GM18873 (cell line): ENCODE measurements around the gene GPX4.
"Not testable (repeated sequence)": the region's sequence is repeated elsewhere in the genome, so short reads cannot be mapped to it uniquely, and the experiment has no call there.

Source experiments
- ATAC-seq: cut with Tn5 transposase; IDR thresholded peaks from one replicate; pipeline ENCODE4 v1.9.1; 2021; ENCODE audit warnings: mild to moderate bottlenecking, moderate library complexity, moderate number of reproducible peaks; ENCODE audit not compliant: unreplicated experiment, low FRiP score

Gene GPX4

DNA sequence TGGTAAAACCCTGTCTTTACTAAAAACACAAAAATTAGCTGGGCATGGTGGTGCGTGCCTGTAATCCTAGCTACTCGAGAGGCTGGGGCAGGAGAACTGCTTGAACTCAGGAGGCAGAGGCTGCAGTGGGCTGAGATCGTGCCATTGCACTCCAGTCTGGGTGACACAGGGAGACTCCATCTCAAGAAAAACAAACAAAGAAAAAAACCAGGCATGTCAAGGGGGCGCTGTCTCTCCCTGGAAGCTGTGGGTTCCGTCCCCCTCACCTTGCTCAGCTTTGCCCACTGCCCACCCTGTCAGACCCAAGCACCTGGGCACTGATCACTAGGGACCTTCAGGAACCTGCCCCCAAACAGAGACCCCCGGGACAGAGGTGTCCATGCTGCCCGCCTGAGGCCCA, 25.3 kb downstream of the GPX4 start:
- ATAC-seq: not testable (repeated sequence)

DNA sequence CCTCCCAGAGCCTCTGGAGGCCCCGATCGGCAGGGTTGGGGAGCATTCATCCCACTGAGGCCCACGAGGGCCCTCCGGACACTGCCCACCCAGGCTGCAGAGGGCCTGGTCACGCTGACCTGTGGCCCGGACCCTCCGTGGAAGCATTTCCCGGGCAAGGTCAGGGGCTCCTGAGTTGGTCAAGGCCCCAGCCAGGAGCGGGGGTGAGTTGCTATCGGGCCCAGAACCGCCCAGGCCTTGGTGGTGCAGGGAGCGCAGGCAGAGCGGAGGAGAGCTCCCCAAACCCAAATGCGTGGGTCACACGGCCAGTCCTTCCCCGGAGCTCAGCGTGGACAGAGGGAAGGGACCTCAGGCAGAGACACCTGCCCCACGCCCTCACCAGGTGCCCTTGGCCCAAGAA, 25.7 kb downstream of the GPX4 start:
- no peak for ATAC-seq

DNA sequence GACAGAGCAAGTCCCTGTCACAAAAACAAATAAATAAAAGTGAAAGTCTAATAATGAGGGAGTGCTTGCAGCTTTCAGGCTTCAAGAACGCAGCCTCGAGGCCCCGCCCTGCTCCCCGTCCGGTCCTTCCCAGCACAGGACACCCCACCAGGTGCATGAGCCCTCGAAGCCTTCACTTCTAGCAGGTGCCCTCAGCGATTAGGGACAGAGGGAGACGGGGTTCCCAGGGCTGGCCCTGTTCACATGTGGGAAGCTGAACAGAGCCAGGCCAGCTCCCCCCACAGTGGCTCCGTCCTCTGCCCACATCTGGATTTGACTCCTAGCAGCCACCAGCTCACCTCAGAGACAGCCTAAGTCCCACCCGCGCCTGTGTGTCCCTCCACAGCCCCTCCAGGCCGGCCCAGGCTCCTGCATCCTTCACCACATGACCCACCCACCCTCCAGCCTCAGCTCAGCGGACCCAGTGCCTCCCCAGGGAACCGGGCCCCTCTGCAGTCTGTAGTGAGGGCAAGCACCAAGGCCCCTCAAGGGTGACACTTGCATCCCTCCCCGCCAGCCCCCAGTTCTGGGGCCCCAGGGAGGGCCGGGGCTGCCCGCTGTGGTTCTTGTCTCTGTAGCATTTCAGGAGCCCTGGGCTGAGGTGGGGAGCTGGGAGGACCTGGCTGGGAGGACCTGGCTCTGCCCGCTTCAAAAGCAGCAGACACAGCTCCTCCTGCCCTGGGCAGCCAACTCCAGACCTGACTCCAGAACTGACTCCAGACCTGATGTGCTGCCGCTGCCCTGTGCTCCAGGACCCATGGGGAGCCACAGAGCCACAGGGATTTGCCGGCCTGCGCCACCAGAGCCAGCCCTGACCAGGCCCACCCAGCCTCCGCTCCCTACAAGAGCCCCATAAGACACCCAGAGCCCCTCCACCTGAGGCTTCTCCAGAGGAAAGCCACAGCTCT, 27.2 kb downstream of the GPX4 start:
- no peak for ATAC-seq

DNA sequence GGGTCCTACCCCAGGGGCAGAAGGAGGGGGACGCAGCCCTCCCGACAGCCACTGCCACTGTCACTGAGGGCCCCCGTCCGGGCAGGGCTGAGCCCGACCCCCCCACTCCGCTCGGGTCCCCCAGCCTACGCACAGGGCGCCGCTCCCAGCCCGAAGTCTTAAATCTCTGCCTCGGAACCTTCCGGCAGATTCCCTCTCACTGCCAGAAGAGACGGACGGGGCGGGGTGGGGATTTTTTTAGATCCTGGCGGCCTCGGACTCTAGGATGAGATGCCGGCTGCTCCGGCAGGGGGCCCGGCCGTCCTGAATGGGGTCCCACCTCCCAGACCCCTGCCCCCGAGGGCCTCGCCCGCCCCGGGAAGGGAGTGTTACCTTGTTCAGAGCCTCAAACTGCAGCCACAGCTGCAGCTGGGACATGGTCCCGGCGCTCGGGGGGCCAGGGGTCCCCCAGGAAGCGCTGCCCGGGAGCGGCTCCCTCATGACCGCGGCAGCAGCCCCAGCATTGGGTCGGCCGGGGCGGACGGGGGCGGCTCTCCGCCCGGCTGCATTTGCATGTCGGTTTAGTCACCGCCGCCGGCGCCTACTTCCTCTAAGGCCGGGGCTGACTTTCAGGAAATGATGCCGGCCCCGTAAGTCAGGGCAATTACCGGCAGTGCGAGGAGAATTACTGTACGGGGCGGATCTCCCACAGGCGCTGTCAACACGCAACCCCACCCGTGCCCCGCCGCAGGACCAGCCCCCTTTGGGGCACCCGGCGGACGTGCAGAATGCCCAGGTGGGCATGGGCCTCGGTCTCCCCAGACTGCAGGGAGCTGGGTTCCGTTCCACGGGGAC, 28.1 kb downstream of the GPX4 start:
- peak; percentile 36 for ATAC-seq

DNA sequence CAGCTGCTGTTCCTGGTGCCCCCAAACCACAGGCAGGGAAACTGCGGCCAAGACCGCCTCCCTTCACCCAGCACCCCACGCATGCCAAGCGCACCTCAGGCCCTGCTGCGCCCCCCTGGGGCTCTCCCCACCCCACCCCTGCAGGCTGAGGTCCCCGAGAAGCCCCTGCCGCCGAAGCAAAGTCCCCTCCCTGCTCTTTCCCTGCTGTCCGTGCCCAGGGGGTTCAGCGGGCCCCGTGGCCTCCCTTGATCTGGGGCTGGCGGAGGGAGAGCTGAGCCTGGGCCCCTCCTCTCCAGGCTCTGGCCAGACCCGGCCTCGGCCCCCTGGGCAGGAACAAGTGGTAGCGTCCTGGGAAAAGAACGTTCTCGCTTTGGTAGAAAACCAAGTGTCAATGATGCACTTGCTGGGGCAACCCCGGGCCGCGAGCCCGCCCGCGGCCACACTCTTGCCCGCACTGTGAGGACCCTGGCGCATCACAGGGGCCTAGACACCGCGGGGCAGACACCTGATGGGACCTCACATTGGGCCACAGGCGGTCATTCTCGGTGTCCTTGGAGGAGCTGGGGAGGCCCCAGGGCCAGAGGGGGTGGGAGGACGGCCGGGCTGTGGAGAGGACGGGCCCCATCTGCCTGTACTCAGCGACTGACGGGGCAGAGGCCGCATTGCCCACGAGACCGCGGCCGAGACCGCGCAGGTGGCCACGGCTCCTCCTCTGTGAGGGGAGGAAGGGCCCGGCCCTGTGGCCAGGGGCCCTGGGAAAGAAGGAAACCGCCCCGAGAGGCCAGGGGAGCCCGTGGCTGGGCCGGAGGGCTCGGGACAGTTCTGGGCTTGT, 29.0 kb downstream of the GPX4 start:
- ATAC-seq: peak; percentile 10

DNA sequence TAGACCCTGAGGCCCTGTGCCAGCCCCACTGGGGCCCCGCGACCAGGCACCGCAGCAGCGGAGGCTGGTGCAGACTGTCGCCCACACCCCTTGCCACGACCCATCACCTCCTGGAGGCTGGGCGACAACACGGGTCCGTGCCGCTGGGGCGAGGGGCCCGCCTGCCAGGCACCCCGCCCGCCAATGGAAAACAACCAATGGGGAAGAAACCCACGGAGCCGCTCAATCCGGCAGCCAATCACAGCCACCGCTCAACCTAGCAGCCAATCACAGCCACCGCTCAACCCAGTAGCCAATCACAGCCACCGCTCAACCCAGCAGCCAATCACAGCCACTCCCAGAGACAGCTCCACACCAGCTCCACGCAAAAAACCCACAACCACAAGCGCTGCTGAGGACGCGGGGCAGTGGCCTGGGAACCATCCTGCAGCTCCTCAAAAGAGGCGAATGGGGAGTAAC, 29.7 kb downstream of the GPX4 start:
- ATAC-seq: peak; percentile 71

DNA sequence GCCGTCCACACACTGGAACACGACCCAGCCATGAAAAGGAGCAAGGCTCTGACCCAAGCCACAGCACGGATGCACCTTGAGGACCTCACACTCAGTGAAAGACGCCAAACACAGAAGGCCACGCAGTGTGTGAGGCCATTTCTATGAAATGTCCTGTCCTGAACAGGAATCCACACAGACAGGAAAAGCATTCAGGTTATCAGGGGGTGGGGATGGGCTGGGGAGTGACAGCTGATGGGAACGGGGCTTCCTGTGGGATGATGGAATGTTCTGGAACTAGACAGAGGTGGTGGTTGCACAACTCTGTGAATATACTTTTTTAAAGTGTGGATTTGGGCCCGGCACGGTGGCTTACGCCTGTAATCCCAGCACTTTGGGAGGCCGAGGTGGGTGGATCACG, 30.6 kb downstream of the GPX4 start:
- no peak for ATAC-seq

DNA sequence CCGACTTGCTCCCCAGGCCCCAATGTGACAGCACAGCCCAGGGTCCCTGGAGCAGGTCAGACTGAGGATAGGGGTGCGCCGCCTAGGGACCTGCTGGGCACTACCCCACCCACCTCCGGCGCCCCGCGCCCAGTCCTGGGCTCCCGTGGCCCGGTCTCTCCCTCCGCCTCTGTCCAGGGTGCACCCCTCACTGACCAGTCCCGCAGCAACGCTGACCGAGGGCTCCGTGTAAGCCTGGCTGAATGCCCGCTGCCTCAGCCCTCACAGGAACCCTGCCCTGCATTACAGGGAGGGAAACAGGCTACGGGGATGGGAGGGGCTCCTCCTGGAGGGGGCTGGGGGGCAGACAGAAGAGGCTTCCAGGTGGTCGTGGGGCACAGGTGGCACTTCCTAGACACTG, 31.7 kb downstream of the GPX4 start:
- ATAC-seq: no peak

DNA sequence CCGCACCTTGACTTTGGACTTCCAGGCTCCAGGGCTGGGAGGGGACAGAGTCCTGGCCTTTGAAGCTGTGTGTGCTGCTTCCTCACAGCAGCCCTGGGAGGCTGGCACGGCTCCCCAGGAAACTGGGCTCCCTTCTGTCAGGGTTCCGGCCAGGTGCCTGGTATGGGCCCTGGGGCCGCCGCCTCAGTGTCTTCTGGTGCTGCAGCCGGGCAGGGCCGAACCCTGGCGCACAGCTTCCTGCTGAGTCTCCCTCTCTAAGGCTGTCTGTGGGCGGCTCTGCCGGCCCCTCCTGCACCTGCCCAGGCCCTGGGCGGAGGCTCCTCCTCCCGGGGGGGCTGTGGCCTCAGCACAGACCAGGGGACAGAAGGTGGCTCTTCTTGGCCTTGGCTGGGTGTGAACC, 32.4 kb downstream of the GPX4 start:
- no peak for ATAC-seq

DNA sequence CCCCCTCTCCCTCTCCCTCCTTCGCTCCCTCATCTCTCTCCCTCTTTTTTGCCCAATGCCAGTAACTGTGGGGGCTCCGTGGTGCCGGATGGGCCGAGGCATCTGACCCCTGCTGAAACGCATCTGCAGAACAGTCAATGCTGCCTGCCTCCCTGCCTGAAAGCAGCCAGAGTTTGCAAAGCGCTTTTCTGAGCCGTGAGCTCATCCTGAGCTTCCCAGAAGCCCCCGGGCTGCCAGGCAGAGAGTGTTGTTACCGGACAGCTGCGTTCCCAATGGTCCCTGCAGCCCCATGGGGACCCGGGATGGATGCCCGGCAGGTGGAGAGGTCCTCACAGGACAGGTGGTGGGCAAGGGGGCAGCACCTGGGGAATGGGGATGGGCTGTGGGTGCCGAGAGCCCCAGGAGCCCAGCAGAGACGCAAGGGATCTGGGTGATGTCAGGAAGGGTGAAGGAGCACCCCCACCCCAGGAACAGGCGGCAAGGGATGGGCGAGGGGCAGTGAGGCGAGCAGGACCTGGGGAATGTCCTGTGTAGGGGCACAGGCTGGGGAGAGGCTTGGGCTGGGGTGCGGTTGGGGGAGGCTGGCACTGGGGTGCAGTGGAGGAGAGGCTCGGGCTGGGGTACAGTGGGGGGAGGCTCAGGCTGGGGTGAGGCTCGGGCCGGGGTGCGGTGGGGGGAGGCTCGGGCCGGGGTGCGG, 33.0 kb downstream of the GPX4 start:
- no peak for ATAC-seq

DNA sequence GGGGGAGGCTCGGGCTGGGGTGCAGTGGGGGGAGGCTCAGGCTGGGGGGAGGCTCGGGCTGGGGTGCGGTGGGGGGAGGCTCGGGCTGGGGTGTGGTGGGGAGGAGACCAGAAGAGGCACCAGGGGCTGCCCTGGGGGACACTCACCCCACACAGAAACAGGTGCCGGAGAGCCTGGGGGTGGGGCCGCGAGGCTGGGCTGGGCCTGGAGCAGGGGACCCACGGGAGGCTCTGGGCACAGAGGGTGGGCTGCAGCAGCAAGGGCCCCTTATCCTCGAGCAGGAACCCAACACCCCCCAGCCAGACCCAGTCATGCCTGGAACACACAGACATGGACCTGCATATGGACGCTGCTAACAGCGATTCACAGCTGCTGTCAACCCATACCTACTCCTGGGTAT, 34.3 kb downstream of the GPX4 start:
- ATAC-seq: no peak

DNA sequence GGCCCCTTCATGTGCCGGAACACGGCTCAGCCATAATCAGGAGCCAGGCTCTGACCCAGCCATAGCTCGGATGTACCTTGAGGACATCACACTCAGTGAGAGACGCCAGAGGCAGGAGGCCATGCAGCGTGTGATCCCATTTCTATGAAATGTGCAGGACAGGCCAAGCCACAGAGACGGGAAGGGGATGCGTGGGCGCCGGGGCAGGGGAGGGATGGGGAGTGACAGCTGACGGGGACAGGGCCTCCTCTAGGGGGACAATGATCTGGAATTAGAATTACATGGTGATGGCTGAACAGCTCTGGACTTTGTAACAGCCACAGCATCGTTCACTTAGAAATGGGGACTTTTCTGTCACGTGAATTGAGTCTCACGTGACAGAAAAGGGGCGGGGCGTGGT, 35.3 kb downstream of the GPX4 start:
- no peak for ATAC-seq

DNA sequence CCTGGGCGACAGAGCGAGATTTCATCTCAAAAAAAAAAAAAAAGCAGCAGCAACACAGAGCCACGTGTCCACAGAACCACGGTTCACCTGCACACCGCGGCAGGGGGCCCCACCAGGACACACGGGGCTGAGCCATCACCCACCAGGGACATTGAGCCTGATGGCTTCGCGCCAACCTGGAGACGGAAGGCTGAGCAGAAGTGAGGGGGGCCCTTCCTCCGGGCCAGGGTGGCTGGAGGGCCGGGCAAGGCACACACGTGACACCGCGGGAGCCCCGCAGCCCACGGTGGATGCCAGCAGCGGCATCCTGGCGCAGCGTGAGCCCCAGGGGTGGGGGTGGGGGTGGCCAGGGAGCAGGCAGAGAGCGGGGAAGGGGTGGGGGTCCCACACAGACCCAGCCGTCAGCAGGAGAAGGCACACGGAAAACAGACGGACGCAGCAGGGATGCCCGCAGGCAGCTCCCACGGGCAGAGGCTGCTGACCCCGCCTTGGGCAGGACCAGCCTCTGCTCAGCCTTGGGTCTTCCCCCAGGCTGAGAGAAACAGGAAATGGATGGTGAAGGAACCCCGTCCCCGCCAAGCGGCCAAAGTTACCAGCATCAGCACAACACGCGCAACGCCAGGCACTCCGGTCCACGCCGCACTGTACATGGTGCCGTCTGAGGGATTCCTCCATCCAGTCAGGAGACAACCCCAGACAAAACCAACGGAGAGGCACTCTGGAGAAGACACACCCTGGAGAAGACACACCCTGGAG, 36.7 kb downstream of the GPX4 start:
- ATAC-seq: no peak

DNA sequence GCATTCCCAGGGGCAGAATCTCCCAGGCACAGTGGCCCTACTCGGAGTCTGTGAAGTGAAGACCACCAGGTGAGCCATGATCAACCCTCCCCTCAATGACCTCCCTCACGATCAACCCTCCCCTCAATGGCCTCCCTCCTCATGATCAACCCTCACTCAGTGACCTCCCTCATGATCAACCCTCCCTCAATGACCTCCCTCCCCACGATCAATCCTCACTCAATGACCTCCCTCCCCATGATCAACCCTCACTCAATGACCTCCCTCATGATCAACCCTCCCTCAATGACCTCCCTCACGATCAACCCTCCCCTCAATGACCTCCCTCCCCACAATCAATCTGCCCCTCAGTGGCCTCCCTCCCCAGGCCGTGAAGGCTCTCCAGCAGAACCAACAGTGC, 38.1 kb downstream of the GPX4 start:
- no peak for ATAC-seq

DNA sequence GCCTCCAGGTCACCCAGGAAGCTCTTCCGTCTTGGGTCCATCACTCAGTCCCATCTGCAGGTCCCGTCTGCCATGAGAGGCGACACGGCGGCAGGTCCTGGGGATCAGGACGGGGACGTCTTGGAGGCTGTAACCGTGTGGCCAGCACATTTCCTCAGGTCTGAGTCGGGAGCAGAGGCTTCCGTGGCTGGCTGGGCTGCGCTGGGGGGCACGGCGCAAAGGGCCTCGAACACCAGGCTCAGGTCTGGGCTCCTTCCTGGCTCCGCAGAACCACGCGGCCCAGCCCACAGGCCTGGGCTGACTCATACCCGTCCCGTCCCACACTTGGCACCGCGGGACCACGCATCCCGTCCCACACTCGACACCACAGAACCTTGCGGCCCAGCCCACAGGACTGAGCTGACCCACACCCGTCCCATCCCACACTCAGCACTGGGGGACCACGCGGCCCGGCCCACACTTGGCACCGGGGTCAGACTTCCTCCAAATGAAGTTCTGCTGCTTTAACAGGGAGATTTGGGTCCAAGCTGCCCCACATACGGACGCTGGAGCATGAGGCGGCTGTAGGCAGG, 40.1 kb downstream of the GPX4 start:
- no peak for ATAC-seq

DNA sequence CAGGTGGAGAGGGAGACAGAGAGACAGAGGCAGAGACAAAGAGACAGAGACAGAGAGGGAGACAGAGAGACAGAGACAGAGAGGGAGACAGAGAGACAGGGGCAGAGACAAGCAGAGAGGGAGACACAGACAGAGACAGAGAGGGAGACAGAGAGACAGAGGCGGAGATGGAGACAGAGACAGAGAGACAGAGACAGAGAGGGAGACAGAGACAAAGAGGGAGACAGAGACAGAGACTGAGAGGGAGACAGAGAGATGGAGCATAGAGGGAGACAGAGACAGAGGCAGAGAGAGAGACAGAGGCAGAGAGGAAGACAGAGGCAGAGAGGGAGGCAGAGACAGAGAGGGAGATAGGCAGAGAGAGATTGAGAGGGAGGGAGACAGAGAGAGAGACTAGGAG, 40.9 kb downstream of the GPX4 start:
- no peak for ATAC-seq

DNA sequence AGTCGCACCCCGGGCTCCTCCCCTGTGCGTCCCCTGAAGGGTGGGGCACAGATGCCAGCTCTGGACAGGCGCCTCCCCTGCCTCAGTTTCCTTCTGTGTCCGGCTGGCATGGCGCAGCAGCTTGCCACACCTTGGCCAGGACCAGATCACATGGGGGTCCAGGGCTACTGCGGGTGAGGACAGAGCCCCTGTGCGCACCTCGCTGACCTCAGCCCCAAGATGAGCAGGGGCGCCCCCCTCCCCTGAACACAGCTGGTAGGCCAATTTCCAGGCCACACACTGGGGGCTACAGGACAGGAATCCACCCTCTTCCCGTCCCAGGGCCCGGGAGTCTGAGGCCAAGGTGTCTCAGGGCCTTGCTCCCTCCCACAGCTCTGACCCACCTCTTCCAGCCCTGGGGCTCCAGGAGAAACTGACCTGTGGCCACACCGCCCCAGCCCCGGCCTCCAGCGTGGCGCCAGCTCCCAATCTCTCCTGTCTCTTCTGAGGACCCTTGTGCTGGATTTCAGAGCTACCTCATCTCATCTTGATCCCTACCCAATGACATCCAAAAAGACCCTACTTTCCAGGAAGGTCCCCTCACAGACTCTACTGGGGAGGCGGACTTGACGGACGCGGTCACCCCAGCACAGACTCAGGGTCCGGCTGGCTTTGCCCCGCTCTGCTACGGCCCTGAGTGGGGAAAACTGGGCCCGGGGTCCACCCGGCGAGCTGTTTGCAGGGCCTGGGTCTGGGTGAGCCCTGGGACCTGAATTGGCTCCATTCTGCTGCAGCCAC, 42.0 kb downstream of the GPX4 start:
- no peak for ATAC-seq

DNA sequence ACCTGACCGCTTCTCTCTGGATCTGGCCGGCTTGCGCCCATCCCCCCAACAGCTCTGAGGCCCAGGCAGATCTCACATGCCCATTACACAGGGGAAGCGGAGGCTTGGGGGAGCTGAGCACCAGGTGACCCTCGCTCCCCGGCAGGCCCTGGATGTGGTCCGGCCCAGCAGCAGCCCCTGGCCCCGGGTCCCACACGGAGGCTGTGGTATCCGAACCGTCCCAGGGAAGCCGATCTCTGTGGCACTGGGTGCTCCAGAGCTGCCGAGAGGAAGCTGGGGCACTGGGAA, 42.6 kb downstream of the GPX4 start:
- no peak for ATAC-seq
